ENCODE results near the gene PFDN6. TPM values are rescaled to one million over a fixed set of nuclear protein-coding genes. Genes with fewer than 3 reads are reported as not detected.

PFDN6 gene
- total and polyA plus RNA-seq, 9 of the 15 experiments (the other 6 are each of a cell fraction or from before 2014, with no cell fraction given) = 6.8 to 475 (median 216) TPM

DNA sequence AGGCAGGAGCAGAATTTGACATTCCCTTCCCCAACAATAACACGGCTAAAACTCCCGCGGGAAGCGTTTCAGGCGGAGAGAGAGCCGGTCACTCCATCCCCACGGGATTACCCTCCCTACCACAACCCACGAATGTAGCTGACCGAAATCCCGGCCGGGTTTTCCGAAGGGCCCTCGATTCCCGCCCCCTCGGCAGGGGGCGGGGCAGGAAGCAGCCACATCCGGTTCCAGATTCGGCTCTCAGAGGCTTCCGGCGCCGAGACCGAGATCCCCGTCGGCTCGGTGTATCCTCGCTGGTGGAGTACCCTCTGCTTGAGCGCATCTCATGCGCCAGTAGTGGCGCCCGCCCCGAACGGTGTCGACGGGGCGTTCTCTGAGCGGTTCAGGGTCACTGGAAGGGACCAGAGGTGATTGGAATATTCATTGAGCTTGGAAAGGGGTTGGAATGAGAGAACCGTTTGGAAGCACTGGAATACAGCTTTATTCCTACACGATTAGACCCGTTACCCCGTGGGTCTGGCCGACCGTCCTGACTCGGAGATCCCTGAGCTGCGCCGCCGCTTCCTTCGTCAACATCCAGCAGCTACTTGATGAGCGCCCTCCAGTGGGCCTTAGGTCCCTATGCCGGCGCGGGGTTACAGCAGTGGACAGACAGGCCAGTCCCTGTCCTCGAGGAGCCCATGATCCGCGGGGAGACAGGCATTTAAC is 10.0 kb downstream of the PFDN6 start (continued):
- no peak for TF ChIP-seq RFX5 (IDR thresholded peaks at IDR 0.05; ENCODE audit: low read depth, low read length)
- no peak for TF ChIP-seq FOS (IDR thresholded peaks at IDR 0.05; ENCODE audit: extremely low read depth, insufficient read length)
- peak in 1 of 2 experiments; percentile 25; a peak in 2 of 3 replicates for TF ChIP-seq CBX3 (IDR thresholded peaks at IDR 0.05; ENCODE audit: borderline replicate concordance in 1 of 2, low read length in 2 of 2)
- peak; percentile 62 for TF ChIP-seq ARID1B (IDR thresholded peaks at IDR 0.05)
- TF ChIP-seq, protein P1, sequence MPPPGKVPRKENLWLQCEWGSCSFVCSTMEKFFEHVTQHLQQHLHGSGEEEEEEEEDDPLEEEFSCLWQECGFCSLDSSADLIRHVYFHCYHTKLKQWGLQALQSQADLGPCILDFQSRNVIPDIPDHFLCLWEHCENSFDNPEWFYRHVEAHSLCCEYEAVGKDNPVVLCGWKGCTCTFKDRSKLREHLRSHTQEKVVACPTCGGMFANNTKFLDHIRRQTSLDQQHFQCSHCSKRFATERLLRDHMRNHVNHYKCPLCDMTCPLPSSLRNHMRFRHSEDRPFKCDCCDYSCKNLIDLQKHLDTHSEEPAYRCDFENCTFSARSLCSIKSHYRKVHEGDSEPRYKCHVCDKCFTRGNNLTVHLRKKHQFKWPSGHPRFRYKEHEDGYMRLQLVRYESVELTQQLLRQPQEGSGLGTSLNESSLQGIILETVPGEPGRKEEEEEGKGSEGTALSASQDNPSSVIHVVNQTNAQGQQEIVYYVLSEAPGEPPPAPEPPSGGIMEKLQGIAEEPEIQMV (tag; conservative IDR thresholded peaks at IDR 0.05; ENCODE audit: low read depth) = no peak
- no peak for TF ChIP-seq ZNF174 (CRISPR knock-in tag; IDR thresholded peaks at IDR 0.05)
- TF ChIP-seq, protein P2, sequence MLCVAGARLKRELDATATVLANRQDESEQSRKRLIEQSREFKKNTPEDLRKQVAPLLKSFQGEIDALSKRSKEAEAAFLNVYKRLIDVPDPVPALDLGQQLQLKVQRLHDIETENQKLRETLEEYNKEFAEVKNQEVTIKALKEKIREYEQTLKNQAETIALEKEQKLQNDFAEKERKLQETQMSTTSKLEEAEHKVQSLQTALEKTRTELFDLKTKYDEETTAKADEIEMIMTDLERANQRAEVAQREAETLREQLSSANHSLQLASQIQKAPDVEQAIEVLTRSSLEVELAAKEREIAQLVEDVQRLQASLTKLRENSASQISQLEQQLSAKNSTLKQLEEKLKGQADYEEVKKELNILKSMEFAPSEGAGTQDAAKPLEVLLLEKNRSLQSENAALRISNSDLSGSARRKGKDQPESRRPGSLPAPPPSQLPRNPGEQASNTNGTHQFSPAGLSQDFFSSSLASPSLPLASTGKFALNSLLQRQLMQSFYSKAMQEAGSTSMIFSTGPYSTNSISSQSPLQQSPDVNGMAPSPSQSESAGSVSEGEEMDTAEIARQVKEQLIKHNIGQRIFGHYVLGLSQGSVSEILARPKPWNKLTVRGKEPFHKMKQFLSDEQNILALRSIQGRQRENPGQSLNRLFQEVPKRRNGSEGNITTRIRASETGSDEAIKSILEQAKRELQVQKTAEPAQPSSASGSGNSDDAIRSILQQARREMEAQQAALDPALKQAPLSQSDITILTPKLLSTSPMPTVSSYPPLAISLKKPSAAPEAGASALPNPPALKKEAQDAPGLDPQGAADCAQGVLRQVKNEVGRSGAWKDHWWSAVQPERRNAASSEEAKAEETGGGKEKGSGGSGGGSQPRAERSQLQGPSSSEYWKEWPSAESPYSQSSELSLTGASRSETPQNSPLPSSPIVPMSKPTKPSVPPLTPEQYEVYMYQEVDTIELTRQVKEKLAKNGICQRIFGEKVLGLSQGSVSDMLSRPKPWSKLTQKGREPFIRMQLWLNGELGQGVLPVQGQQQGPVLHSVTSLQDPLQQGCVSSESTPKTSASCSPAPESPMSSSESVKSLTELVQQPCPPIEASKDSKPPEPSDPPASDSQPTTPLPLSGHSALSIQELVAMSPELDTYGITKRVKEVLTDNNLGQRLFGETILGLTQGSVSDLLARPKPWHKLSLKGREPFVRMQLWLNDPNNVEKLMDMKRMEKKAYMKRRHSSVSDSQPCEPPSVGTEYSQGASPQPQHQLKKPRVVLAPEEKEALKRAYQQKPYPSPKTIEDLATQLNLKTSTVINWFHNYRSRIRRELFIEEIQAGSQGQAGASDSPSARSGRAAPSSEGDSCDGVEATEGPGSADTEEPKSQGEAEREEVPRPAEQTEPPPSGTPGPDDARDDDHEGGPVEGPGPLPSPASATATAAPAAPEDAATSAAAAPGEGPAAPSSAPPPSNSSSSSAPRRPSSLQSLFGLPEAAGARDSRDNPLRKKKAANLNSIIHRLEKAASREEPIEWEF (CRISPR knock-in tag; IDR thresholded peaks at IDR 0.05) = no peak
- TF ChIP-seq BRCA1 (IDR thresholded peaks at IDR 0.05) = no peak
- no peak for TF ChIP-seq BRCA1 (CRISPR knock-in tag; IDR thresholded peaks at IDR 0.05)
- TF ChIP-seq XRCC3 (IDR thresholded peaks at IDR 0.05) = no peak
- TF ChIP-seq, protein P3, sequence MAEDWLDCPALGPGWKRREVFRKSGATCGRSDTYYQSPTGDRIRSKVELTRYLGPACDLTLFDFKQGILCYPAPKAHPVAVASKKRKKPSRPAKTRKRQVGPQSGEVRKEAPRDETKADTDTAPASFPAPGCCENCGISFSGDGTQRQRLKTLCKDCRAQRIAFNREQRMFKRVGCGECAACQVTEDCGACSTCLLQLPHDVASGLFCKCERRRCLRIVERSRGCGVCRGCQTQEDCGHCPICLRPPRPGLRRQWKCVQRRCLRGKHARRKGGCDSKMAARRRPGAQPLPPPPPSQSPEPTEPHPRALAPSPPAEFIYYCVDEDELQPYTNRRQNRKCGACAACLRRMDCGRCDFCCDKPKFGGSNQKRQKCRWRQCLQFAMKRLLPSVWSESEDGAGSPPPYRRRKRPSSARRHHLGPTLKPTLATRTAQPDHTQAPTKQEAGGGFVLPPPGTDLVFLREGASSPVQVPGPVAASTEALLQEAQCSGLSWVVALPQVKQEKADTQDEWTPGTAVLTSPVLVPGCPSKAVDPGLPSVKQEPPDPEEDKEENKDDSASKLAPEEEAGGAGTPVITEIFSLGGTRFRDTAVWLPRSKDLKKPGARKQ (CRISPR knock-in tag; IDR thresholded peaks at IDR 0.05) = no peak
- TF ChIP-seq, protein P4, sequence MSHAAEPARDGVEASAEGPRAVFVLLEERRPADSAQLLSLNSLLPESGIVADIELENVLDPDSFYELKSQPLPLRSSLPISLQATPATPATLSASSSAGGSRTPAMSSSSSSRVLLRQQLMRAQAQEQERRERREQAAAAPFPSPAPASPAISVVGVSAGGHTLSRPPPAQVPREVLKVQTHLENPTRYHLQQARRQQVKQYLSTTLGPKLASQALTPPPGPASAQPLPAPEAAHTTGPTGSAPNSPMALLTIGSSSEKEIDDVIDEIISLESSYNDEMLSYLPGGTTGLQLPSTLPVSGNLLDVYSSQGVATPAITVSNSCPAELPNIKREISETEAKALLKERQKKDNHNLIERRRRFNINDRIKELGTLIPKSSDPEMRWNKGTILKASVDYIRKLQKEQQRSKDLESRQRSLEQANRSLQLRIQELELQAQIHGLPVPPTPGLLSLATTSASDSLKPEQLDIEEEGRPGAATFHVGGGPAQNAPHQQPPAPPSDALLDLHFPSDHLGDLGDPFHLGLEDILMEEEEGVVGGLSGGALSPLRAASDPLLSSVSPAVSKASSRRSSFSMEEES (CRISPR knock-in tag; IDR thresholded peaks at IDR 0.05) = no peak
- peak; percentile 76 for TF ChIP-seq NFRKB (IDR thresholded peaks at IDR 0.05; ENCODE audit: low read depth)
- TF ChIP-seq ZNF586 (CRISPR knock-in tag; conservative IDR thresholded peaks at IDR 0.05) = no peak
- TF ChIP-seq JUNB (CRISPR knock-in tag; conservative IDR thresholded peaks at IDR 0.05) = no peak
- peak; percentile 35; the same call in 1 of the 2 replicates for TF ChIP-seq ARID2 (IDR thresholded peaks at IDR 0.05)
- TF ChIP-seq, protein P5, sequence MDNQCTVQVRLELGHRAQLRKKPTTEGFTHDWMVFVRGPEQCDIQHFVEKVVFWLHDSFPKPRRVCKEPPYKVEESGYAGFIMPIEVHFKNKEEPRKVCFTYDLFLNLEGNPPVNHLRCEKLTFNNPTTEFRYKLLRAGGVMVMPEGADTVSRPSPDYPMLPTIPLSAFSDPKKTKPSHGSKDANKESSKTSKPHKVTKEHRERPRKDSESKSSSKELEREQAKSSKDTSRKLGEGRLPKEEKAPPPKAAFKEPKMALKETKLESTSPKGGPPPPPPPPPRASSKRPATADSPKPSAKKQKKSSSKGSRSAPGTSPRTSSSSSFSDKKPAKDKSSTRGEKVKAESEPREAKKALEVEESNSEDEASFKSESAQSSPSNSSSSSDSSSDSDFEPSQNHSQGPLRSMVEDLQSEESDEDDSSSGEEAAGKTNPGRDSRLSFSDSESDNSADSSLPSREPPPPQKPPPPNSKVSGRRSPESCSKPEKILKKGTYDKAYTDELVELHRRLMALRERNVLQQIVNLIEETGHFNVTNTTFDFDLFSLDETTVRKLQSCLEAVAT (IDR thresholded peaks at IDR 0.05) = peak in 1 of 2 experiments; percentile 23; a peak in 1 of 4 replicates

Data from K562 (cell line).